ENCODE data around the gene SLC7A10.
A peak's percentile ranks its signal among the peaks of the same experiment; 100 is the strongest.
"Not testable (repeated sequence)": the region's sequence is repeated elsewhere in the genome, so short reads cannot be mapped to it uniquely, and the experiment has no call there.

SLC7A10 gene

DNA sequence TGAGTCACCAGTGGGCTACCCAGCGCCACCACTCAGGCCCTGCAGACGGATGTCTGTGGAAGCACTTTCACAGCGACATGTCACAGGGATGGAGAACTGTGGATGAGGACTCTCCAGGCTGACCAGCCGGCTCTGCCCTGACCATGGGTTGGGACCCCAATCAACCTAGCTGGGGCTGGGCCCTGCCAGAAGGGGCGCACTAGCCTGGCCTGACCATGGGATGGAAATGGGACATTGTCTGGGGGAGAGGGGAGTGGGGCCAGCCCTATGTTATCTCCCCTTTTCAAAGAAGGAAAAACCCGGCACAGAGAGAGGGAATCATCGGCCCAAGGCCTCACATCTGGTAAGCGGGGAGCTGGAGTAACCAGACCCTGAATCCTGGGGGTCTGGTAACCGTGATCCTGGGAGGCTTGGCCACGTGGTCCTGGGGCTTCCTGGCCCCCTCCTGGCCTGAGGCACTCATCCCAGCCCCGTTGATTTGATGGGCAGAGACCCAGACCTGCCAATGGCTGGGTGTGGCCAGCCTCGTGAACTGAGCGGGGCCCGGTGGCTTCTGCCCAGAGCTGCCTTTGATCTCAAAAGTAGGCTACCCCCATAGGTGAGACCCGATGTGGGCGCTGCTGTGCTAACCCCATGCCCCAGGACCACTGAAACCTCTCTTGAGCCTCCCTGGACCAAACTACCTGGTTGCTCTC is 11.2 kb upstream of the SLC7A10 start:
- no peak for DNase-seq (ENCODE audit: low spot score)

DNA sequence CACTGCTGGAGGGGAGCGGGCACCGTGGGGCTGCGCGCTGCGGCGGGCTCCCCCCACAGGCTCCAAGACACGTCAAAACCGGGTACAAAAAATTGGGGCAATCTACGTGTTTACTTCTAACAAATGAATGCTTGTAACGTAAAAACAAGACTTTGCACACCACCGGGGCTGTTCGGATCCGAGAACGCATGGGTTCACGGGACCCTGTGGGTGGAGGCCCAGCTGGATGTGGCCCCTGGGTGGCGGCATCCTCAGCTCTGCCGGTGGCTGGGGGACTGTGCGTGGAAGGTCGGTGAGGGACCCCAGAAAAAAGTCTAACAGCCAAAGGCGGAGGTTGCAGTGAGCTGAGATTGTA is 10.3 kb upstream of the SLC7A10 start:
- no peak for DNase-seq (ENCODE audit: low spot score)

DNA sequence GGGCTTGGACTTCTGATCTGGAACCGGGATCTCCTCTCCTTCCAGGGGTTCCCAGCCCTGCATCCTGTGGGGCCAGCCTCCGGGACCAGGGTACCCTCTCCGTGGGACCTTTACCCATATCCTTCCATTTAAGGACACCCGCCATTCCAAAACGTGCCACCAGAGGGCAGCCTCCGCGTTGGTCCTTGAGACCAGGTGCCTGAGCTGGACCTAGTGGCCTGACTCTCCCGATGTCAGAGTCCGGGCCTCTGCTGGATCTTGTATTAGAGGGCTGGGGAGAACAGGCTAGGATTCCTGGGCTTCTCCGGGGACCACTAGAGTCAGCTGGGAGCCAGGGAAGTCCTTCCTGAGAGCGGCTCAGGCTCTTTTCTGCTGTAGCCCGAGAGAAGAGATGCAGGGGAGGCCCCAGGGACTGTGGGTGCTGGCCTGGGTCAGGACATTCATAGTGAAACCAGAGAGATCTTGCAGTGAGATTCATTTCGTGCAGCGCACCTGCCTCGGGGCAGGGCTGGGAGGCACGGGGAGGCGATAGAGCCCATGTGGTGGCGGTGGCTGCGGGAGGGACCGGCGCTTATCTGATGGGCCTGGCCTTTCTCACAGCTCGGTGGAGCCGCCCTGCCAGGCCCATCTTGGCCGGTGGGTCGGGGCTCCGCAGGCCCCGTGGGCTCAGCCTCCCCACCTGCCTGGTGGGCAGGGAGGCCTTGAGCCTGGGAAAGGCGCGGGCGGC is 9.8 kb upstream of the SLC7A10 start:
- peak; percentile 92 for DNase-seq (ENCODE audit: low spot score)

DNA sequence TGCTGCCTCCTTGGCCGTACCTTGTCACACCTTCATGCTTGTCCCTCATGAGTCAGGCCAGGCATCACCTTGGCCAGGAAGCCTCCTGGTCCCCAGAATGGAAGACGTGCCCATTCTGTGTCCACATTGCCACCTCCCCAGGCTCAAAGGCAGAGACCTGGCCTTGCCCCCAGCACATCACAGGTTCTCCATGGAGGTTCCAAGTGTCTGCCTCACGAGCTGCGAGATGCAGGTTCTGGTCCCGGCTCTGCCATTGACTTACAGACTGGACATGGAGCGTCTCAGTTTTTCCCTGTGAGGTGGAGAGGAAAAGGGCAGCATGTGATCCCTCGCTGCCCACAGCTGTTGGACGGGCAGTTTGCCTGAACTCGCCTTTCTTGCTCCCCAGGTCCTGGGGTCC is 9.1 kb upstream of the SLC7A10 start:
- no peak for DNase-seq (ENCODE audit: low spot score)

DNA sequence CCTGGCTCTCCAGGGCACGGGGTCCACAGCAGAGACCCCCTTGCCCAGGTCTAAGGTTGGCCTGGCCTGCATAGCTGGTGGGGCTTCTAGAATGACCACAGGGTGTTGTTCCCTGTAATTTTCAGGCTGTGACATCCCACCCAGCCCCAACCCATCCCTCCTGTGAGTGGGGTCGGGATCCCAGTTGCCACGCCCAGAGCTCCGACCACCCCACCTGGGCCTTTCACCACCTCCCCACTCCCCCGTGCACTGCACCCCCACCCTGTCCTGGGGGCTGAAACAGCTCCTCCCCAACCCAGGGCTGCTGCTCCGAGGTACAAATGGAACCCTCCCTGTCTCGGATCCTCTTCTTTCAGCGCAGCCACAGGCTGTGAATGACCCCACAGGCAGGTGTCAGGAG is 8.4 kb upstream of the SLC7A10 start:
- DNase-seq (ENCODE audit: low spot score): no peak

DNA sequence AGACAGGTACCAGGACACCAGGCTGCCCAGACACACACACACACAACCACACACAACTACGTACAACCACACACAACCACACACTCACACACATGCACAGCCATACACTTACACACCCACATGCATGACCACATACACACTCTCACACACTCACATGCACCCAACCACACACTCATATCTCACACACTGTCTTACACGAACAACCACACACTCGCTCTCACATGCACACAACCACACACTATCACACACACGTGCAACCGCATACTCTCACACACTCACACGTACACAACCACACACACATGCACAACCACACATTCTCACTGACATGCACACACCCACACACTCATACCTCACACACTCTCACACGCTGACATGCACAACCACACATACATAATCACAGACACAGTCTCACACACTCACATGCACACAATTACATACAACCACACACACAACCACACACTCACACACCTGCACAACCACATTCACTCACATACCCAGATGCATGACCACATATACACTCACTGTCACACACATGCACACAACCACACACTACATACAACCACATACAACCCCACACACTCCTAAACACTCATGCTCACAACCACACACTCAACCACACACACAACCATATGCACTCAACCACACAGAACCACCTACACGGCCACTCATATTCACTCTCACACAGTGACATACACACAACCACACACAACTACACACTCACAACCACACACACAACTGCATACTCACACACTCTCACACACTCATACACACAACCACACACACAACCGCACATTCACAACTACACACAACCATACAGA is 7.6 kb upstream of the SLC7A10 start:
- no peak for DNase-seq (ENCODE audit: low spot score)

DNA sequence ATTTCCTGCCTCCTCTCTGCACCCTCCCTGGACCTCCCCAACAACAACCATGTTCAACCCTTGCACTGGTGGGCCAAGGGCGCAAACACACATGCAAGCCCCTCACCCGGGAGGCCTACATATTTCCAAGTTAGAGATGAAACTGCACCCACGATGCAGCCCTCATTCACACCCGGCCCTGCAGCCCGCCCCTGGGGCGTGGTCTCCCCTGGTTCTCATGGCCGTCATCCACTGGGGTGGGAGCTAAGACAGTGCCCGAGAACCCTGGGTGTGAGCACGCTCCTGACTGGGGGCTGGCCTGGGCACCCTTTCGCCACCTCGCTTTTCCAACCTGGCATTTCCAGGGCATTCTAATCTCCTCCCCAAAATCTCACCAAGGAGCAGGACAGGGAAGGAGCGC is 7.0 kb upstream of the SLC7A10 start:
- DNase-seq (ENCODE audit: low spot score): no peak

DNA sequence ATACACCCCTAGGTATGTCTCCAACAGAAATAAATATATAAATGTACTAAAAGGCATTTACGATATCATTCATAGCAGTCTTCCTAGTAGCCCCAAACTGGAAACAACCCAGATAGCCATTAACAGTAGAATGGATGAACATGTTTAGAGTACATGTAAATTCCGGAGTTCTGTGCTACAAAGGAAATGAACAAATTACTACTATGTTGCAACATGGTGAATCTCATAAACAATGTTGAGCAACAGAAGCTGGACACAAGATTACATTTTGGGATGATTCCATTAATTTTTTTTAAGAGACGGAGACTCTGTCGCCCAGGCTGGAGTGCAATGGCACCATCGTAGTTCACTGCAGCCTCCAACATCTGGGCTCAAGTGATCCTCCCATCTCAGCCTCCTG is 5.9 kb upstream of the SLC7A10 start:
- no peak for DNase-seq (ENCODE audit: low spot score)

DNA sequence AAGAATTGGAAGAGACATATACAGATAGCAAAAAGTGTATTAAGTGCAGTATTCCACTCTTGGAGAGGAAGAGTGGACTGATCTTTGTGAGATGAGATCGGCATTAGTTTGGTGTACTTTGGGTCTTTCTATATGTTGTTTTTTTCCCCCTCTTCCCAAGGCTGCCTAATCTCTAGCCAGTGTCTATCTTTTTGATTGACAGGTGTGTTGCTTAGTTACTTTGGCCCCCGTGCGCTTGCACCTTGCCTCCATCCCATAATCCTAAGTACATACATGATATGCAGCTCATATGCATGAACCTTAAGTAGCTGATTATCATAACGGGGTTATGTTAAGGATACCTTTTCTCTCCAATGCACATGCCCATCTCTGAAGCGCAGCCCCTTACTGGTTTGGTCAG is 4.3 kb upstream of the SLC7A10 start:
- no peak for DNase-seq (ENCODE audit: low spot score)

DNA sequence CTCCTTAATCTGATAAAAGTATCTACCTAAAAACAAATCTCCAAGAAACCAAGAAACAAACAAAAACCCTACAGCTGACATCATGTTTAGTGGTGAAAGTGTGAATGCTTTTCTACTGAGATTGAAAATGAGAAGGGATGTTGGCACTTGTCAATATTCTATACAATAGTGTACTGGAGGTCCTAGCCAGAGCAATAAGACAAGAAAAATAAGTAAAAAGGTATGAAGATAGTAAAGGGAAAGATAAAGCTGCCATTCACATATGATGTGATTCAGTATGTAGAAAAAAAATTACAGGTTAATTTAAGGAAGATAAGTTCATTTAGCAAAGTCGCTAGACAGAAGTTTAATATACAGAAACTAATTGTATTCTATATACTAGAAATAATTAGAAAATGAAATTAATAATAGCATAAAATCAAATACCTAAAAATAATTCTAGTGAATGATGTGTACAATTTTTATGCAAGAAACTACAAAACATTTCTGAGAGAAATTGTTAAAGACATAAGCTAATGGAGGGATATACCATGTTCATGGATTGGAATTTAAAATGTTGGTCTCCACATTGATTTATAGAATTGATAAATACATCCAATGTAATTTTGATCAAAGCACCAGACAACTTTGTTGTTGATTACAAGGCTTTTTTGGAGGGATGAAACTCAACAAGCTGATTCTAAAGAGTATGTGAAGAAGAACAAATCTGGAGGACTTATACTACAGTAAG is 2.4 kb upstream of the SLC7A10 start:
- DNase-seq (ENCODE audit: low spot score): no peak

DNA sequence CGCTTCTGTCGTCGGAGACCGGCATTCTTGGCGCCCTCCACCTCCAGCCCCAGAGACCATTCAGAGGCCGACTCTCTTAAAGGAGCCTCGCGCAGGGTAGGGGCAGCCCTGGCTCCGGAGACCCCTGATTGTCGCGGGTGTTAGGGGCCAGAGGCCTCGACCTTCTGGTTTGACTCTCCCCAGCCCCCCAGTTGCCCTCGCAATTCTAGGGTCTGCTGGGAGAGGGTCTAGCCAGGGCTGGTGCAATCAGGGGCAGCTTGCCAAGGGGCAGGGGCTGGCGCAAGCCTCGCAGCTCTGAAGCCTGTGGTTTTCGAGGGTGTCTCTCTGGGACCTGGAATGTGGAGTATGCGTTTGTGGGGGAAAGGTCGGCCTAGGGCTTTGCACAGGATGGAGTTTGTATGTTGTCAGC is 1.6 kb upstream of the SLC7A10 start:
- no peak for DNase-seq (ENCODE audit: low spot score)

DNA sequence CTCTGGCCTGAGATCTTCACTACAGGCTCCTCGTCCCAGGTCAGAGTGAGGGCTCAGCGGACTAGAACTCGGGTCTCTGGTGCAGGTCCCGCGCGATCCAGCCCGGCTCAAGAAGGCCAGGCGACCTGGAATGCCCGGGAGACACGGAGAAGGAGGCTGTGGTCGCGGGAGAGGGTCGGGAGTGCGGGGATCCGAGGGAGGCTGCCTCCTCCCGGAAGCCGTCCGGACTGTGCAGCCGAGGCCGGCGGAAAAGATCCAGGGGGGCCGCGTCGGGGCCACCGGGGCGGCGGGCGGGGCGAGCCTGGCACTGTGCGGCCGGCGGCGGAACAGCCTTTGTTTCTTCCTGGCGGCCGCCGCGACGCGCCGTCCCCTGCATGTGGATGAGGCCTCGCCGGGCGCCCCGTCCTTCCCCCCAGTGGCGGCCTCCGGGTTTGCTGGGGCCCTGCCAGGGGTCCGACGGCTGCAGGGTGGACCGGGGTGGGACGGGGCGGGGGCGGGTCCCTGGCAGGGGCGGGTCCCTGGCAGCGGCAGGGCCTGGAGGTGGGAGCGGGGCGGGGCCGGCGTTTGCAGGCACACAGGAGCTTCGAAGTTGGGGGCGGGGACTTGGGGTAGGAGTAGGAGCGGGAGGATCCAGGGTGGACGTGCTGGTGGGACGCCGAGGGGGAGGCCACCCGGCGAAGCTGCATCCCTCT is 1.0 kb upstream of the SLC7A10 start:
- DNase-seq (ENCODE audit: low spot score): peak; percentile 89

DNA sequence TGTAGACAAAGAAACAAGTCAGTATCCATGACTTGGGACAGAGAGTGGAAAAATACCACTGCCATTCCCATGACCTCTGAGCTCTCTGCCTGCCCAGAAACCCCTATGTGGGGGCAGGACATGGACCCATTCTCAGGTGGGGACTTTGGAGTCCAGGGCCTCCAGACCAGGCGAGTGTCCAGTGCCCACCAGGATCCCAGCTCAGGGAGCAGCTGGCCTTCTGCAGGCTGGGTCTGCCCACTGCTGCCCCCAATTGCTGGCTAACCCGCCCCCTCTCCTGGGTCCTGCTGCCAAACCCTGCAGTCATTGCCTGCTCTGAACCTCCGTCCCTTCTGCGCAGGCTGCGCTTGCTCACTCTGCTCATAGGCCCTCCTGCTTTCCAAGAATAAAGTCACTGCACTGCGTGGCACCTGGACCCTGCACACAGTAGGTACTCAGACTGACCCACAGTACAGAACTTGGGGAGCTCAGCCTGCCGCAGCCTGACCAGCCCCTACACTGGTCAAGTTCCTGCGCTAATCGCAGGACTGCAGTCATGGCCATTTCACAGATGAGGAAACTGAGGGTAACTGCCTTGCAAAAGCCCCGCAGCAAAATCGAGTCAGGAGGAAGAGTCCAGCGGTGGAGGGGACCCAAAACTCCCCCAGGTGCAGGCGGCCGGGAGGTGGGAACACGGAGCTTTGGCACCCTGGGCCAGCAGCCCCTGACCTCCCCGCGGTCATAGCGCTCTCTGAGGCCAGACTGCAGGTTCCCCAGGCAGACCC is 774 bp downstream of the SLC7A10 start:
- no peak for DNase-seq (ENCODE audit: low spot score)

DNA sequence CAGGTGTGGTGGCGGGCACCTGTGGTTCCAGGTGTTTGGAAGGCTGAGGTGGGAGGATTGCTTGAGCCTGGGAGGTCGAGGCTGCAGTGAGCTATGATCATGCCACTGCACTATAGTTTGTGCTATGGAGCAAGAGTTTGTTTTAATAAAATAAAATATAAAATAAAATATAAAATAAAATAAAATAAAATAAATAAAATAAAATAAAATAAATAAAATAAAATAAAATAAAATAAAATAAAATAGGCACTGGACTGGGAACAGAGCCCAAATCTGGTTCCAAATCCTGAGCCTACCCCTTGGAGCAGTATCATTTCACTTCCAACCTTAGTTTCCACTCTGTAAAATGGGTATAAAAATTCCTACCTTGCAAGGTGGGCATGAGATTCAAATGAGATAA is 3.4 kb downstream of the SLC7A10 start:
- not testable (repeated sequence) for DNase-seq (ENCODE audit: low spot score)

DNA sequence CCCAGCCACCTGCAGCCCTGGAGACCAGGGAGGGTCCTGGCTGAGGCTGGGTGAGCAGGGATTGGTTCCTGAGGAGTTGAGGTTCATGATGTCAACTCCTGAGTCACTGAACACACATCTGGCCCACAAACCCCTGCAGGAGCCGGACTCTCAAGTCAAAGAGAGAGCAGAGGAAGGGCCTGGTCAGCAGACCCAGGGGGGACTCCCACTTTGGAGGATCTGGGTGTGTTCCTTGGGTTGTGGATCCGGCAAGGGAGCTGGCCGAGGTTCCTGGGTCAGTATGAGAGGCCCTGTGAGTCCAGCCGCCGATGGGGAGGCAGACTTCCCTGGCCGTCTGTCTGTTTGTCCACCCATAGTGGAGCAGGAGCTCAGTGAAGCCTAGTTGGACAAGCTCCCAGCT is 4.0 kb downstream of the SLC7A10 start:
- DNase-seq (ENCODE audit: low spot score): no peak

DNA sequence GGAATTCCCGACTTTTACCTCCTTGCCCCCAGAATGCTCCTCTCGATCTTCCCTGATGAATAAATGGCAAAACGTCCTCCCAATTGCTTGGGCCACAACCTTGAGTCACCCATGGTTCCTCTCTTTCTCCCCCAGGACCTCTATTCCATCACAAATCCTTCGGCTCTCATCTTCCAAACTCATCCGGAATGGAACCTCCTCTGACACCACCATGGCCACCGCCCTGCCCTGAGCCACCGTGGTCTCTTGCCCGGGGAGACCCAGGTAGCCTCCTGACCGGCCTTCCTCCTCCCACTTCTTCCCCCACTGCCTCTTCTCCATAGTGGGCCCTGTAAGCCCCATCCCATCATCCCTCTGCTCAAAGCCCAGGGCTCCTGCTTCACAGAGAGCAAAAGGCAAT is 4.9 kb downstream of the SLC7A10 start:
- no peak for DNase-seq (ENCODE audit: low spot score)

DNA sequence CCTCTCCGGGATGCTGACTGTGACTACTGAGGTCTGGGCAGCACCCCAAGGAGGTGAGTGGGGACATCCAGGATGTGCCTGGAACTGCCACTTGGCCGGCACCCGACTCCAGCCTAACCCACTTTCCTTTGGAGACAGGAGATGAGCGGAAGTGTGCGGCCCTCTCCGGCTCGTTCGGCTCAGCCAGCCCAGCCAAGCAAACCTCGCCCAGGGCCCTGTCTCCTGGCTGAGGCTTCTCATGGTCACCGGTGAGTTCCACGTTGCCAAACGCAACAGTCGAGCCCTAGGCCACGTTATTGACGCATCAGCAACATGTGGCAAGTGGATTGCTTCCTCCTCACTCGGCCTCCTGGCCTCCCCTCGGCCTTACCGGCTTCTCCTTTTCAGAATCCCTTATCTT is 5.5 kb downstream of the SLC7A10 start:
- no peak for DNase-seq (ENCODE audit: low spot score)

DNA sequence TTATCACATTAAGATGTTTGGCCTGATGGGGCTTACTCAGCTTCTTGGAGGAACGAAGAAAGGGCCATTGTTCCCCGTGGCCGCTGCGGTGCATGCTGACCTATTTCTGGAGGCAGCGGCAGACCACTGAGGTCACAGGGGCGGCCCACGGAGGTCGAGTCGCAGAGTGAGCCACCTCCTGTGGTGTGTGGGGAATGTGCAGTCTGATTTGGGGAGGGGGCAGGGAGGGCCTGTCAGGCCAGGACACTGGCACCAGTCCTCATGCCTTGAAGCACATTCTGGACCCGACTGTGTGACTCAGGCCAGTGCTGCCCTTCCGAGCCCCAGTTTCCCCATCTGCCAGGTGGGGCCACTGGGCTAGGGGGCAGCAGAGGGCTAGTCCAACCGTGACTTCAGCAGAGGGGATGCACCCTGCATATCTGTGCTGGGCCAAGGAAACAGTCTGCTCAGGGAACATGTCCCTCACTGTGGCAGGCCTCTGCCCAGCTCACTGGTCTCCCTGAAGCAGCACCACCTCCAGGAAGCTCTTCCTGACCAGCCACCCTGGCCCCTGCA is 6.3 kb downstream of the SLC7A10 start:
- DNase-seq (ENCODE audit: low spot score): peak; percentile 68

DNA sequence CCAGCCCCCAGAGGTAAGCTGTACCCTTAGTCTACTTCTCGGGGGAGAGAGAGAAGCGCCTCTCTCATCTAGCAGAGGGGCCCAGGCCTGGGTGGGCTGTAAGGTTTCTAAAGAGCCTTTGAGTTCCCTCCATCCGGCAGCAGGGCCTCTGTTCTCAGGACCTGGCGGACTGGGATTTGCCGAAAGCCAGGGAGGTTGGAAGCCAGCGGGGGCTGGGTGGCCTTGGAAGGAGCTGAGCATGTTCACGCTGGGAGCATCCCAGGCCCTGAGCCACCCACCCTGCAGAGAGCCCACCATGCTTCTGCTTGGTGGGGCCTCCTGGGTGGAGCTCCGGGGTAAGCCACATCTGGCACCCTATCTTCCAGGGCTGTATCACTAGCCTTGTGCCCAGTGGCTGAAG is 7.8 kb downstream of the SLC7A10 start:
- DNase-seq (ENCODE audit: low spot score): no peak

DNA sequence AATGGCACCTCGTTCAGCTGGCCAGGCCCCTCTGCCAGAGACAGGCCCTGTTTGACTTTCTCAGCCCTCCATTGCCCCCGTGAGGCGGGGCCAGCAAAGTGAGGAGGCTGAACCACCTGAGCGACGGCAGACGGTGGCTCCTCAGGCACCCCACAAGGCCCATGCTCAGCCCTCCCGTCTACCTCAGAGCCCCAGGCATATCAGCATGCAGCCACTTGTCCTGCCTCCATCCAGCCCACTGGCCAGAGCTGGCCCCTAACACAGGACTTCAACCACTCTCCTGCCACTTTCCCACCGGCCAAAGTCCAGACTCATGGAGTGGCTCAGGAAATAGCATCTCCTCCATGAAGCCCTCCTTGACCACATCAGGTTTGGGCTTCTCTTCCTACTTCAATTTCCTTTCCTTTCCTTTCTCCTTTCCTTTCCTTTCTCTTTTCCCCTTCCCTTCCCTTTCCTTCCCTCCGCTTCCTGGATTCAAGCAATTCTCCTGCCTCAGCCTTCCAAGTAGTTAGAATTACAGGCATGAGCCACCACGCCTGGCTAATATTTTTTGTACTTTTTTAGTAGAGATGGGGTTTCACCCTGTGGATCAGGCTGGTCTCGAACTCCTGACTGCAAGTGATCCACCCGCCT is 9.3 kb downstream of the SLC7A10 start:
- DNase-seq (ENCODE audit: low spot score): peak; percentile 52
